Neural cell (in vitro differentiated cells): ENCODE results near the gene ACYP1. TPM values are rescaled to one million over a fixed set of nuclear protein-coding genes. Genes with fewer than 3 reads are reported as not detected.

ENCODE experiments used
- H2AFZ ChIP-seq: fragments of 200-600, 300-800 bp; sonication (generic), shearing (Covaris generic); 2 replicates; pipeline ENCODE4 v1.6.0; 2014; ENCODE audit warnings: low read depth, mild to moderate bottlenecking, antibody characterized with exemption, low read length, moderate library complexity
- H3F3A ChIP-seq: fragments of 200-600 bp; shearing (Covaris generic); 2 replicates; pipeline ENCODE4 v1.6.1; 2016; ENCODE audit warnings: mild to moderate bottlenecking, moderate library complexity, mixed read lengths, antibody characterized with exemption, low read length; ENCODE audit not compliant: insufficient read depth, poor library complexity, severe bottlenecking
- H3K27ac ChIP-seq: fragments of 200-600, 300-800 bp; sonication (generic), shearing (Covaris generic); 2 replicates; pipeline ENCODE4 v1.5.1; 2014; ENCODE audit warnings: mild to moderate bottlenecking, low read length, moderate library complexity
- H3K27me3 ChIP-seq: fragments of 300-800, 200-600 bp; sonication (generic), shearing (Covaris generic); 2 replicates; pipeline ENCODE4 v1.6.0; 2014; ENCODE audit warnings: mild to moderate bottlenecking, low read depth, low read length, moderate library complexity; ENCODE audit not compliant: insufficient read depth
- H3K36me3 ChIP-seq: fragments of 300-800, 200-600 bp; sonication (generic), shearing (Covaris generic); 2 replicates; pipeline ENCODE4 v1.5.1; 2014; ENCODE audit warnings: mild to moderate bottlenecking, antibody characterized with exemption, low read length, moderate library complexity; ENCODE audit not compliant: insufficient read depth
- H3K4me2 ChIP-seq: fragments of 300-800, 200-600 bp; sonication (generic), shearing (Covaris generic); 2 replicates; pipeline ENCODE4 v1.6.0; 2014; ENCODE audit warnings: mild to moderate bottlenecking, low read length
- H3K4me3 ChIP-seq: fragments of 300-800, 200-600 bp; sonication (generic), shearing (Covaris generic); 2 replicates; pipeline ENCODE4 v1.5.1; 2014; ENCODE audit warnings: mild to moderate bottlenecking, low read length, moderate library complexity
- H3K79me2 ChIP-seq: fragments of 200-600 bp; shearing (Covaris generic); replicated peaks from 2 replicates; pipeline ENCODE4 v1.6.0; 2014; ENCODE audit warnings: mild to moderate bottlenecking, low read length, moderate library complexity; ENCODE audit not compliant: insufficient read depth
- H3K9ac ChIP-seq: fragments of 300-800, 200-600 bp; sonication (generic), shearing (Covaris generic); 2 replicates; pipeline ENCODE4 v1.6.1; 2016; ENCODE audit warnings: mild to moderate bottlenecking, low read length, mixed read lengths
- H3K9me2 ChIP-seq: fragments of 200-600 bp; shearing (Covaris generic); 2 replicates; pipeline ENCODE4 v1.6.1; 2016; ENCODE audit warnings: mild to moderate bottlenecking, low read length, mixed read lengths; ENCODE audit not compliant: insufficient read depth
- H3K9me3 ChIP-seq: fragments of 200-600, 300-800 bp; sonication (generic), shearing (Covaris generic); 2 replicates; pipeline ENCODE4 v1.6.1; 2016; ENCODE audit warnings: mild to moderate bottlenecking, mixed run types, low read length, moderate library complexity, mixed read lengths
- H4K20me1 ChIP-seq: fragments of 200-600 bp; shearing (Covaris generic); 2 replicates; pipeline ENCODE4 v1.6.1; 2016; ENCODE audit warnings: mild to moderate bottlenecking, mixed run types; ENCODE audit not compliant: insufficient read depth
- EP300 ChIP-seq: fragments of 450-650 bp; conservative IDR thresholded peaks from 2 replicates; pipeline ENCODE4 v1.6.1; 2014; ENCODE audit warnings: antibody characterized with exemption, mild to moderate bottlenecking, moderate library complexity; ENCODE audit not compliant: poor library complexity, severe bottlenecking
- EZH2 ChIP-seq: fragments of 200-600, 300-800 bp; shearing (Covaris generic), sonication (generic); IDR thresholded peaks from 2 replicates; pipeline ENCODE4 v1.6.1; 2014; ENCODE audit warnings: antibody characterized with exemption, low read length, borderline replicate concordance, mild to moderate bottlenecking; ENCODE audit not compliant: insufficient read depth, poor library complexity, severe bottlenecking
- MXI1 ChIP-seq: fragments of 450-650 bp; conservative IDR thresholded peaks from 2 replicates; pipeline ENCODE4 v1.6.1; 2014; ENCODE audit warnings: antibody characterized with exemption, mild to moderate bottlenecking; ENCODE audit not compliant: poor library complexity, severe bottlenecking
- POLR2AphosphoS5 ChIP-seq: IDR thresholded peaks from 2 replicates; pipeline ENCODE4 v1.6.1; 2012
- RAD21 ChIP-seq: fragments of 450-650 bp; conservative IDR thresholded peaks from 2 replicates; pipeline ENCODE4 v1.6.1; 2014; ENCODE audit warnings: antibody characterized with exemption, mild to moderate bottlenecking, moderate library complexity
- SMC3 ChIP-seq: fragments of 450-650 bp; conservative IDR thresholded peaks from 2 replicates; pipeline ENCODE4 v1.6.1; 2014; ENCODE audit warnings: antibody characterized with exemption, mild to moderate bottlenecking, moderate library complexity; ENCODE audit not compliant: poor library complexity
- TAF1 ChIP-seq: IDR thresholded peaks from 2 replicates; pipeline ENCODE4 v1.6.1; 2012; ENCODE audit warnings: low read depth
- polyA plus RNA-seq: library from polyadenylated mRNA; depleted of rRNA; stranded (reverse); fragments of >200 nt; gene quantifications from 2 replicates; pipeline ENCODE4 v1.2.3, GENCODE V29; 2014
- TF ChIP-seq, protein P1 (sequence below): IDR thresholded peaks from 2 replicates; pipeline ENCODE4 v1.6.1; 2012; ENCODE audit warnings: borderline replicate concordance
- TF ChIP-seq, protein P2 (sequence below): fragments of 450-650 bp; IDR thresholded peaks from 2 replicates; pipeline ENCODE4 v1.5.1; 2014; ENCODE audit warnings: antibody characterized with exemption, mild to moderate bottlenecking, moderate library complexity; ENCODE audit not compliant: poor library complexity, severe bottlenecking

Gene ACYP1
- polyA plus RNA-seq, 1 donor from 2014 or later = 143 TPM

DNA sequence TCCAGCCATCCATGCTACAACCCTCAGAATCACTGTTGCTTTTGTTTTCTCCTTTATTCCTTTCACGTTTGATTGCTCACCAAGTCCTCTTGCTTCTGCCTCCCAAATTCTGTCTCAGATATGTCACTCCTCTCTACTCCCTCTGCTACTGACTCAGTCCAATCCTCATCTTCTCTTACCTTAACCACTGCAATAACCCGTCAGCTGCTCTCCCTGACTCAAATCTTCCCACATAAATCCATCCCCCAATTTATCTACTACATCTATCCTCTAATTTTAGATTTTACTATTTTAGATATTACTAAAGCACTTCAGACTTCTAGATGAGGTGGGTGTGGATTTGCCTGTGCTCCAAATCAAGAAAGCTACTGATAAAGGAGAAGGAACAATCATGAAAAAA lies 37.9 kb downstream of the ACYP1 start:
- peaks cover 5% of the 10 kb centered on the region for H3K36me3 ChIP-seq

DNA sequence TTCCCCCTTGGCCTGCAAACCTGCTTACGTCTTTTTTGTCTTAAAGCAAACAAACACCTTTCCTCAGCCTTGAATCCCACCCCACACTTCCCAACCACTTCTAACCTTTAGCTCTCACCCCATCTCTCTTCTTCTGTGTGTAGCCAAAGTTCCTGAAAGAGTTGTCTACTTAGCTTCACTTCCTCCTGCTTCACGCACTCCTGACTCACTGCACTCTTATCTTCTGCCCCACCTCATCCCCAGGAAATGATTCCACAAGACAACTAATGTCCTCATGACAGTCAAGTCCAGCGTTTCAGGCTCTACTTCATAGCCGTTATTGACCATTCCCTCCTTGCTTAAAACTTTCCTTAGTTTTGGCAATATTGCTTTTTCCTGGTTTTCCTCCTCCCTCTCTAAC lies 38.7 kb downstream of the ACYP1 start:
- TF ChIP-seq RAD21 (no peak), POLR2AphosphoS5 (no peak), EZH2 (no peak), TAF1 (no peak), EP300 (no peak)
- TF ChIP-seq, protein P1, sequence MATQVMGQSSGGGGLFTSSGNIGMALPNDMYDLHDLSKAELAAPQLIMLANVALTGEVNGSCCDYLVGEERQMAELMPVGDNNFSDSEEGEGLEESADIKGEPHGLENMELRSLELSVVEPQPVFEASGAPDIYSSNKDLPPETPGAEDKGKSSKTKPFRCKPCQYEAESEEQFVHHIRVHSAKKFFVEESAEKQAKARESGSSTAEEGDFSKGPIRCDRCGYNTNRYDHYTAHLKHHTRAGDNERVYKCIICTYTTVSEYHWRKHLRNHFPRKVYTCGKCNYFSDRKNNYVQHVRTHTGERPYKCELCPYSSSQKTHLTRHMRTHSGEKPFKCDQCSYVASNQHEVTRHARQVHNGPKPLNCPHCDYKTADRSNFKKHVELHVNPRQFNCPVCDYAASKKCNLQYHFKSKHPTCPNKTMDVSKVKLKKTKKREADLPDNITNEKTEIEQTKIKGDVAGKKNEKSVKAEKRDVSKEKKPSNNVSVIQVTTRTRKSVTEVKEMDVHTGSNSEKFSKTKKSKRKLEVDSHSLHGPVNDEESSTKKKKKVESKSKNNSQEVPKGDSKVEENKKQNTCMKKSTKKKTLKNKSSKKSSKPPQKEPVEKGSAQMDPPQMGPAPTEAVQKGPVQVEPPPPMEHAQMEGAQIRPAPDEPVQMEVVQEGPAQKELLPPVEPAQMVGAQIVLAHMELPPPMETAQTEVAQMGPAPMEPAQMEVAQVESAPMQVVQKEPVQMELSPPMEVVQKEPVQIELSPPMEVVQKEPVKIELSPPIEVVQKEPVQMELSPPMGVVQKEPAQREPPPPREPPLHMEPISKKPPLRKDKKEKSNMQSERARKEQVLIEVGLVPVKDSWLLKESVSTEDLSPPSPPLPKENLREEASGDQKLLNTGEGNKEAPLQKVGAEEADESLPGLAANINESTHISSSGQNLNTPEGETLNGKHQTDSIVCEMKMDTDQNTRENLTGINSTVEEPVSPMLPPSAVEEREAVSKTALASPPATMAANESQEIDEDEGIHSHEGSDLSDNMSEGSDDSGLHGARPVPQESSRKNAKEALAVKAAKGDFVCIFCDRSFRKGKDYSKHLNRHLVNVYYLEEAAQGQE = no peak
- TF ChIP-seq, protein P2, sequence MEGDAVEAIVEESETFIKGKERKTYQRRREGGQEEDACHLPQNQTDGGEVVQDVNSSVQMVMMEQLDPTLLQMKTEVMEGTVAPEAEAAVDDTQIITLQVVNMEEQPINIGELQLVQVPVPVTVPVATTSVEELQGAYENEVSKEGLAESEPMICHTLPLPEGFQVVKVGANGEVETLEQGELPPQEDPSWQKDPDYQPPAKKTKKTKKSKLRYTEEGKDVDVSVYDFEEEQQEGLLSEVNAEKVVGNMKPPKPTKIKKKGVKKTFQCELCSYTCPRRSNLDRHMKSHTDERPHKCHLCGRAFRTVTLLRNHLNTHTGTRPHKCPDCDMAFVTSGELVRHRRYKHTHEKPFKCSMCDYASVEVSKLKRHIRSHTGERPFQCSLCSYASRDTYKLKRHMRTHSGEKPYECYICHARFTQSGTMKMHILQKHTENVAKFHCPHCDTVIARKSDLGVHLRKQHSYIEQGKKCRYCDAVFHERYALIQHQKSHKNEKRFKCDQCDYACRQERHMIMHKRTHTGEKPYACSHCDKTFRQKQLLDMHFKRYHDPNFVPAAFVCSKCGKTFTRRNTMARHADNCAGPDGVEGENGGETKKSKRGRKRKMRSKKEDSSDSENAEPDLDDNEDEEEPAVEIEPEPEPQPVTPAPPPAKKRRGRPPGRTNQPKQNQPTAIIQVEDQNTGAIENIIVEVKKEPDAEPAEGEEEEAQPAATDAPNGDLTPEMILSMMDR = no peak
- Histone ChIP-seq H3F3A (no peaks in the 10 kb centered on the region), H3K4me2 (no peak overlapping the region), H2AFZ (no peak overlapping the region), H3K36me3 (peaks cover 5% of the 10 kb centered on the region), H3K9me3 (no peaks in the 10 kb centered on the region), H3K27ac (no peak overlapping the region), H3K9ac (no peak overlapping the region), H3K79me2 (no peaks in the 10 kb centered on the region), H3K27me3 (no peaks in the 10 kb centered on the region), H3K4me3 (no peak overlapping the region), H4K20me1 (no peaks in the 10 kb centered on the region), H3K9me2 (no peaks in the 10 kb centered on the region)

More for the DNA sequence above, 37.9 kb downstream of the ACYP1 start:
- Histone ChIP-seq H3K27me3 (no peaks in the 10 kb centered on the region), H2AFZ (no peak overlapping the region), H3K79me2 (no peaks in the 10 kb centered on the region), H3K9me2 (no peaks in the 10 kb centered on the region), H3K4me2 (no peak overlapping the region), H3K9ac (no peak overlapping the region), H3K27ac (no peak overlapping the region), H3K9me3 (no peaks in the 10 kb centered on the region), H3F3A (no peaks in the 10 kb centered on the region), H3K4me3 (no peak overlapping the region), H4K20me1 (no peaks in the 10 kb centered on the region)
- TF ChIP-seq, protein P1 = no peak
- no peak for TF ChIP-seq EZH2
- TF ChIP-seq RAD21 = no peak
- TF ChIP-seq, protein P2 = no peak
- no peak for TF ChIP-seq MXI1
- no peak for TF ChIP-seq TAF1
- no peak for TF ChIP-seq SMC3
- no peak for TF ChIP-seq POLR2AphosphoS5
- TF ChIP-seq EP300 = no peak
